ENCODE data around the gene PIWIL4.

- TF ChIP-seq POLR2A (IDR thresholded peaks at IDR 0.05), result no peak
- TF ChIP-seq CTCF (IDR thresholded peaks at IDR 0.05), result no peak
- no peak for TF ChIP-seq POLR2AphosphoS5 (IDR thresholded peaks at IDR 0.05)
Measured at GRCh38 chr11:94558468-94558867, 8.7 kb upstream of the PIWIL4 start.
